HG03565 (cell line): ENCODE results near the gene MMP12.

Source experiments
- ATAC-seq: cut with Tn5 transposase; IDR thresholded peaks from one replicate; pipeline ENCODE4 v1.9.1; 2021; ENCODE audit warnings: mild to moderate bottlenecking, moderate library complexity; ENCODE audit not compliant: unreplicated experiment

MMP12 gene

GRCh38 chr11:102850973-102851745 lies 23.6 kb downstream of the MMP12 start:
- ATAC-seq, result no peak

GRCh38 chr11:102849311-102849710 lies 25.5 kb downstream of the MMP12 start:
- no peak for ATAC-seq

GRCh38 chr11:102846292-102846691 lies 28.5 kb downstream of the MMP12 start:
- ATAC-seq, result no peak

GRCh38 chr11:102843489-102843888 lies 31.3 kb downstream of the MMP12 start, which contains the start of gene MMP3:
TSS of gene MMP3 (minus strand) at chr11:102843609. CDS start at chr11:102843546, 63 bp downstream.
- ATAC-seq, result no peak

- ATAC-seq, result no peak
Observed at GRCh38 chr11:102842930-102843329, 31.9 kb downstream of the MMP12 start.

- no peak for ATAC-seq
Observed at GRCh38 chr11:102840018-102840417, 34.8 kb downstream of the MMP12 start.

GRCh38 chr11:102837646-102838045 lies 37.1 kb downstream of the MMP12 start:
- no peak for ATAC-seq

GRCh38 chr11:102837156-102837555 lies 37.6 kb downstream of the MMP12 start:
- ATAC-seq, result no peak

GRCh38 chr11:102836290-102836875 lies 38.4 kb downstream of the MMP12 start:
- ATAC-seq, result no peak

- no peak for ATAC-seq
Observed at GRCh38 chr11:102833731-102834130, 41.1 kb downstream of the MMP12 start.

- no peak for ATAC-seq
Observed at GRCh38 chr11:102832612-102833011, 42.2 kb downstream of the MMP12 start.

GRCh38 chr11:102831489-102832440 lies 43.0 kb downstream of the MMP12 start:
- no peak for ATAC-seq

- ATAC-seq, result no peak
Observed at GRCh38 chr11:102831128-102831488, 43.7 kb downstream of the MMP12 start.

- no peak for ATAC-seq
Observed at GRCh38 chr11:102830001-102830727, 44.6 kb downstream of the MMP12 start.

GRCh38 chr11:102829316-102830000 lies 45.3 kb downstream of the MMP12 start:
- ATAC-seq, result no peak

- no peak for ATAC-seq
Observed at GRCh38 chr11:102824556-102824955, 50.2 kb downstream of the MMP12 start.

- ATAC-seq, result no peak
Observed at GRCh38 chr11:102819491-102819890, 55.3 kb downstream of the MMP12 start.

GRCh38 chr11:102813484-102813883 lies 61.3 kb downstream of the MMP12 start:
- no peak for ATAC-seq
